Measurements from ENCODE around the gene MAGT1.
"Not testable (repeated sequence)": the region's sequence is repeated elsewhere in the genome, so short reads cannot be mapped to it uniquely, and the experiment has no call there.

Gene MAGT1

GRCh38 chrX:77881418-77881817 is 13.8 kb downstream of the MAGT1 start:
- DNase-seq; H3K4me1 ChIP-seq (ENCODE audit: control extremely low read depth in 1 of 4, control insufficient read depth in 4 of 4, insufficient read depth in 4 of 4, low read length in 3 of 4); H3K27ac ChIP-seq (ENCODE audit: insufficient read depth in 1 of 2, low read depth in 1 of 2, low read length in 2 of 2, poor library complexity in 1 of 2, severe bottlenecking in 2 of 2); H3K36me3 ChIP-seq (ENCODE audit: control insufficient read depth in 4 of 4, insufficient read depth in 4 of 4, low read length in 3 of 4); H3K9me3 ChIP-seq (ENCODE audit: control extremely low read depth in 1 of 5, control insufficient read depth in 4 of 5, insufficient read depth in 2 of 5, low read depth in 1 of 5, low read length in 4 of 5); POLR2A ChIA-PET; CTCF ChIA-PET; H3K27me3 ChIP-seq (replicated peaks in 2 of 5; ENCODE audit: control insufficient read depth in 4 of 5, insufficient read depth in 5 of 5, low read length in 4 of 5); H3K4me3 ChIP-seq (ENCODE audit: control insufficient read depth in 1 of 7, extremely low read depth in 1 of 7, insufficient read depth in 4 of 7, low read depth in 2 of 7, low read length in 6 of 7): not testable (repeated sequence)
- no CpG with 5 or more reads among the region's 4 CpGs for WGBS (ENCODE audit: insufficient coverage)

- CTCF ChIA-PET, result no interaction called here
- WGBS (ENCODE audit: insufficient coverage), result 87% methylated on average over 8 of the region's 8 CpGs
Measured at GRCh38 chrX:77875372-77875771, 19.9 kb downstream of the MAGT1 start.

GRCh38 chrX:77831544-77831943 is 63.7 kb downstream of the MAGT1 start:
- H3K36me3 ChIP-seq (ENCODE audit: control insufficient read depth in 4 of 4, insufficient read depth in 4 of 4, low read length in 3 of 4), result peaks cover 0 to 12% (median under 1%) of the 10 kb centered on the region in 4 experiments
- H3K9me3 ChIP-seq (ENCODE audit: control extremely low read depth in 1 of 5, control insufficient read depth in 4 of 5, insufficient read depth in 2 of 5, low read depth in 1 of 5, low read length in 4 of 5); H3K4me3 ChIP-seq (ENCODE audit: control insufficient read depth in 1 of 7, extremely low read depth in 1 of 7, insufficient read depth in 4 of 7, low read depth in 2 of 7, low read length in 6 of 7); H3K4me1 ChIP-seq (ENCODE audit: control extremely low read depth in 1 of 4, control insufficient read depth in 4 of 4, insufficient read depth in 4 of 4, low read length in 3 of 4); DNase-seq; H3K27me3 ChIP-seq (replicated peaks in 2 of 5; ENCODE audit: control insufficient read depth in 4 of 5, insufficient read depth in 5 of 5, low read length in 4 of 5); POLR2A ChIA-PET; H3K27ac ChIP-seq (ENCODE audit: insufficient read depth in 1 of 2, low read depth in 1 of 2, low read length in 2 of 2, poor library complexity in 1 of 2, severe bottlenecking in 2 of 2); CTCF ChIA-PET: not testable (repeated sequence)
- WGBS (ENCODE audit: insufficient coverage), result 100% methylated on average over 3 of the region's 5 CpGs

More at GRCh38 chrX:77875372-77875771, 19.9 kb downstream of the MAGT1 start:
- Histone ChIP-seq H3K27ac (ENCODE audit: insufficient read depth in 1 of 2, low read depth in 1 of 2, low read length in 2 of 2, poor library complexity in 1 of 2, severe bottlenecking in 2 of 2) (no peak overlapping the region), H3K27me3 (replicated peaks in 2 of 5; ENCODE audit: control insufficient read depth in 4 of 5, insufficient read depth in 5 of 5, low read length in 4 of 5) (no peaks in the 10 kb centered on the region), H3K4me1 (ENCODE audit: control extremely low read depth in 1 of 4, control insufficient read depth in 4 of 4, insufficient read depth in 4 of 4, low read length in 3 of 4) (no peaks in the 10 kb centered on the region), H3K36me3 (ENCODE audit: control insufficient read depth in 4 of 4, insufficient read depth in 4 of 4, low read length in 3 of 4) (peaks cover 0 to 11% (median 3%) of the 10 kb centered on the region in 4 experiments), H3K9me3 (ENCODE audit: control extremely low read depth in 1 of 5, control insufficient read depth in 4 of 5, insufficient read depth in 2 of 5, low read depth in 1 of 5, low read length in 4 of 5) (no peaks in the 10 kb centered on the region), H3K4me3 (ENCODE audit: control insufficient read depth in 1 of 7, extremely low read depth in 1 of 7, insufficient read depth in 4 of 7, low read depth in 2 of 7, low read length in 6 of 7) (no peak overlapping the region)
- POLR2A ChIA-PET, result no interaction called here
- no peak for DNase-seq

- H3K27me3 ChIP-seq (replicated peaks in 2 of 5; ENCODE audit: control insufficient read depth in 4 of 5, insufficient read depth in 5 of 5, low read length in 4 of 5); H3K27ac ChIP-seq (ENCODE audit: insufficient read depth in 1 of 2, low read depth in 1 of 2, low read length in 2 of 2, poor library complexity in 1 of 2, severe bottlenecking in 2 of 2); H3K4me3 ChIP-seq (ENCODE audit: control insufficient read depth in 1 of 7, extremely low read depth in 1 of 7, insufficient read depth in 4 of 7, low read depth in 2 of 7, low read length in 6 of 7); POLR2A ChIA-PET; H3K9me3 ChIP-seq (ENCODE audit: control extremely low read depth in 1 of 5, control insufficient read depth in 4 of 5, insufficient read depth in 2 of 5, low read depth in 1 of 5, low read length in 4 of 5); DNase-seq; CTCF ChIA-PET; H3K4me1 ChIP-seq (ENCODE audit: control extremely low read depth in 1 of 4, control insufficient read depth in 4 of 4, insufficient read depth in 4 of 4, low read length in 3 of 4): not testable (repeated sequence)
- H3K36me3 ChIP-seq (ENCODE audit: control insufficient read depth in 4 of 4, insufficient read depth in 4 of 4, low read length in 3 of 4), result peaks cover 0 to 17% (median 2%) of the 10 kb centered on the region in 4 experiments
- no CpG with 5 or more reads among the region's 2 CpGs for WGBS (ENCODE audit: insufficient coverage)
Measured at GRCh38 chrX:77821989-77822388, 73.2 kb downstream of the MAGT1 start.

GRCh38 chrX:77820091-77820727 is 75.0 kb downstream of the MAGT1 start:
- no peaks in the 10 kb centered on the region for H3K4me1 ChIP-seq (ENCODE audit: control extremely low read depth in 1 of 4, control insufficient read depth in 4 of 4, insufficient read depth in 4 of 4, low read length in 3 of 4)
- no peak overlapping the region for H3K4me3 ChIP-seq (ENCODE audit: control insufficient read depth in 1 of 7, extremely low read depth in 1 of 7, insufficient read depth in 4 of 7, low read depth in 2 of 7, low read length in 6 of 7)
- H3K36me3 ChIP-seq (ENCODE audit: control insufficient read depth in 4 of 4, insufficient read depth in 4 of 4, low read length in 3 of 4), result peaks cover 0 to 10% (median 2%) of the 10 kb centered on the region in 4 experiments
- no peak for DNase-seq
- no peak overlapping the region for H3K27ac ChIP-seq (ENCODE audit: insufficient read depth in 1 of 2, low read depth in 1 of 2, low read length in 2 of 2, poor library complexity in 1 of 2, severe bottlenecking in 2 of 2)
- 91% methylated on average over 6 of the region's 9 CpGs for WGBS (ENCODE audit: insufficient coverage)
- ChIA-PET CTCF (interaction anchor here (1.5 kb wide), 1 partner anchor 24 kb away, joined by 3 read pairs; no protein-coding TSS in a partner anchor), POLR2A (no interaction called here)
- no peaks in the 10 kb centered on the region for H3K27me3 ChIP-seq (replicated peaks in 2 of 5; ENCODE audit: control insufficient read depth in 4 of 5, insufficient read depth in 5 of 5, low read length in 4 of 5)
- peaks cover 0 to 4% (median 0%) of the 10 kb centered on the region in 5 experiments for H3K9me3 ChIP-seq (ENCODE audit: control extremely low read depth in 1 of 5, control insufficient read depth in 4 of 5, insufficient read depth in 2 of 5, low read depth in 1 of 5, low read length in 4 of 5)

GRCh38 chrX:77814210-77814609 is 81.0 kb downstream of the MAGT1 start:
- no peaks in the 10 kb centered on the region for H3K9me3 ChIP-seq (ENCODE audit: control extremely low read depth in 1 of 5, control insufficient read depth in 4 of 5, insufficient read depth in 2 of 5, low read depth in 1 of 5, low read length in 4 of 5)
- H3K36me3 ChIP-seq (ENCODE audit: control insufficient read depth in 4 of 4, insufficient read depth in 4 of 4, low read length in 3 of 4), result no peaks in the 10 kb centered on the region
- no peak for DNase-seq
- ChIA-PET POLR2A (no interaction called here), CTCF (no interaction called here)
- H3K4me1 ChIP-seq (ENCODE audit: control extremely low read depth in 1 of 4, control insufficient read depth in 4 of 4, insufficient read depth in 4 of 4, low read length in 3 of 4), result no peaks in the 10 kb centered on the region
- no CpG with 5 or more reads among the region's 1 CpG for WGBS (ENCODE audit: insufficient coverage)
- H3K4me3 ChIP-seq (ENCODE audit: control insufficient read depth in 1 of 7, extremely low read depth in 1 of 7, insufficient read depth in 4 of 7, low read depth in 2 of 7, low read length in 6 of 7), result no peak overlapping the region
- H3K27me3 ChIP-seq (replicated peaks in 2 of 5; ENCODE audit: control insufficient read depth in 4 of 5, insufficient read depth in 5 of 5, low read length in 4 of 5), result no peaks in the 10 kb centered on the region
- H3K27ac ChIP-seq (ENCODE audit: insufficient read depth in 1 of 2, low read depth in 1 of 2, low read length in 2 of 2, poor library complexity in 1 of 2, severe bottlenecking in 2 of 2), result no peak overlapping the region

- Histone ChIP-seq H3K27me3 (replicated peaks in 2 of 5; ENCODE audit: control insufficient read depth in 4 of 5, insufficient read depth in 5 of 5, low read length in 4 of 5) (no peaks in the 10 kb centered on the region), H3K4me3 (ENCODE audit: control insufficient read depth in 1 of 7, extremely low read depth in 1 of 7, insufficient read depth in 4 of 7, low read depth in 2 of 7, low read length in 6 of 7) (no peak overlapping the region), H3K4me1 (ENCODE audit: control extremely low read depth in 1 of 4, control insufficient read depth in 4 of 4, insufficient read depth in 4 of 4, low read length in 3 of 4) (no peaks in the 10 kb centered on the region), H3K27ac (ENCODE audit: insufficient read depth in 1 of 2, low read depth in 1 of 2, low read length in 2 of 2, poor library complexity in 1 of 2, severe bottlenecking in 2 of 2) (no peak overlapping the region), H3K36me3 (ENCODE audit: control insufficient read depth in 4 of 4, insufficient read depth in 4 of 4, low read length in 3 of 4) (no peaks in the 10 kb centered on the region), H3K9me3 (ENCODE audit: control extremely low read depth in 1 of 5, control insufficient read depth in 4 of 5, insufficient read depth in 2 of 5, low read depth in 1 of 5, low read length in 4 of 5) (no peaks in the 10 kb centered on the region)
- no CpG with 5 or more reads among the region's 1 CpG for WGBS (ENCODE audit: insufficient coverage)
- ChIA-PET POLR2A (no interaction called here), CTCF (no interaction called here)
- no peak for DNase-seq
Measured at GRCh38 chrX:77802201-77802600, 93.0 kb downstream of the MAGT1 start.
